ENCODE results near the gene GPR108.

DNA sequence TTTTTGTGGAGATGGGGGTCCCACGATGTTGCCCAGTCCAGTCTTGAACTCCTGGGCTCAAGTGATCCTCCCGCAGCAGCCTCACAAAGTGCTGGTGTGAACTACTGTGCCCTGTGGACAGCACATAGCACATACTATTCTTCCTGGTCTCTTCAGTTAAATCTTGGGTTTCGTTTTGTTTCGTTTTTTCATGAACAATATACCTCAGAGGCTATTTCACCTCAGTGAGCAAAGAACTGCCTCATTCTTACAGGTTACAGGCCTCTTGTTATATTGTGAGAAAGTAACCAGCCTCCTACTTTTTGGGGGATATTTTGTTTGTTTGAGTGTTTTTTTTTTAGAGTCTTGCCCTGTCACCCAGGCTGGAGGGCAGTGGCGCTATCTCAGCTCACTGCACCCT, 15.6 kb downstream of the GPR108 start:
- TF ChIP-seq, protein P1, sequence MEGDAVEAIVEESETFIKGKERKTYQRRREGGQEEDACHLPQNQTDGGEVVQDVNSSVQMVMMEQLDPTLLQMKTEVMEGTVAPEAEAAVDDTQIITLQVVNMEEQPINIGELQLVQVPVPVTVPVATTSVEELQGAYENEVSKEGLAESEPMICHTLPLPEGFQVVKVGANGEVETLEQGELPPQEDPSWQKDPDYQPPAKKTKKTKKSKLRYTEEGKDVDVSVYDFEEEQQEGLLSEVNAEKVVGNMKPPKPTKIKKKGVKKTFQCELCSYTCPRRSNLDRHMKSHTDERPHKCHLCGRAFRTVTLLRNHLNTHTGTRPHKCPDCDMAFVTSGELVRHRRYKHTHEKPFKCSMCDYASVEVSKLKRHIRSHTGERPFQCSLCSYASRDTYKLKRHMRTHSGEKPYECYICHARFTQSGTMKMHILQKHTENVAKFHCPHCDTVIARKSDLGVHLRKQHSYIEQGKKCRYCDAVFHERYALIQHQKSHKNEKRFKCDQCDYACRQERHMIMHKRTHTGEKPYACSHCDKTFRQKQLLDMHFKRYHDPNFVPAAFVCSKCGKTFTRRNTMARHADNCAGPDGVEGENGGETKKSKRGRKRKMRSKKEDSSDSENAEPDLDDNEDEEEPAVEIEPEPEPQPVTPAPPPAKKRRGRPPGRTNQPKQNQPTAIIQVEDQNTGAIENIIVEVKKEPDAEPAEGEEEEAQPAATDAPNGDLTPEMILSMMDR (IDR thresholded peaks at IDR 0.05), result no peak
- TF ChIP-seq POLR2A (IDR thresholded peaks at IDR 0.05), result no peak
